Measurements from ENCODE around the gene ITGB5. TPM values are rescaled to one million over a fixed set of nuclear protein-coding genes. Genes with fewer than 3 reads are reported as not detected.

The ITGB5 gene
- total and polyA plus RNA-seq, 4 experiments from 2014 or later = 0.94 to 5.4 (median 3.4) TPM; not detected in 1

DNA sequence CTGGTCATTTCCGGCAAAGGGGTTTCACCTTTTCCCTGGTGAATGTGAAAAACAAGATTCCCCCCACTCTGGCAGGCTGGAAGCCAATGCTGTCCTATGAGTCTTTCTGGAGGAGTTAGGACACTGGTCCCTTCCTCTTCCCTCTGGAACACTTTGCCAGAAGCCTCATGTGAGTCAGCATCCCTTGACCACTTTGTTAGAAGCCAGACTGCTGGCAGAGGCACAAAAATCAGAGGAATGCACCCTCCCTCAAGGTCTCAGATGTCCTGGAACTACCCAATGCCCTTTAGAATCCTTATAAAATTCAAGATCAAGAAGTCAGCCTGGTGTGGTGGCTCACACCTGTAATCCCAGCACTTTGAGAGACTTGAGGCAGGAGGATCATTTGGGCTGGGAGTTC, 26.6 kb downstream of the ITGB5 start:
- Mint-ChIP-seq H3K4me3 (no peak overlapping the region), H3K36me3 (no peaks in the 10 kb centered on the region), H3K27me3 (peaks cover 5 to 8% of the 10 kb centered on the region in 2 donors), H3K4me1 (no peaks in the 10 kb centered on the region), H3K27ac (no peak overlapping the region), H3K9me3 (no peaks in the 10 kb centered on the region)
- H3K4me3 ChIP-seq (ENCODE audit: low read length in 2 of 2) = no peak overlapping the region
- H3K4me1 ChIP-seq (ENCODE audit: insufficient read depth, low read length) = no peaks in the 10 kb centered on the region
- no peaks in the 10 kb centered on the region for H3K27me3 ChIP-seq (ENCODE audit: insufficient read depth, low read length)
- H3K9me3 ChIP-seq (ENCODE audit: control insufficient read depth in 1 of 2, low read length in 2 of 2) = no peaks in the 10 kb centered on the region
- no peak for DNase-seq
- ChIA-PET CTCF (ENCODE audit: partially characterized antibody) (no interaction called here), POLR2A (ENCODE audit: partially characterized antibody) (no interaction called here)
- intact Hi-C loops (cut with micrococcal nuclease) = no loop called here
- H3K36me3 ChIP-seq (ENCODE audit: insufficient read depth, low read length) = no peaks in the 10 kb centered on the region
- no peak overlapping the region for H3K27ac ChIP-seq (ENCODE audit: low read depth, low read length)

DNA sequence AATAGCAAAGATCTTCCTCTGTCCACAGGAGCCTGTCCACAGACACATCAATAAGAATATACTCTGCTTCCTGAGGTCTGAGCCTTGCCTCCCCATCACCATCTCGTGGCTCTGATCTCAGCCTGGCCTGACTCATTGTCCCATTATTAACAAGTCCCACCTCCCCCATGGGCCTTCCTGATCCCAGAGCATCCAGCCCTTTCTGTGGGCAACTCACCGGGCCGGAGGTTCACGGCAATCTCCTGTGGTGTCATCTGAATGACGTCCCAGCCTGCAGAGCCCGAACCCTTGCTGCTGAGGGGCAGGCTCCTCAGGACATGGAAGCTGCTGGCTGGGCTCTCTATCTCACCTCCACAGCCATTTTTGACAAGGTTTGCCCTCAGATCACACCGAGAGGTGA, 28.1 kb downstream of the ITGB5 start:
- CTCF ChIA-PET (ENCODE audit: partially characterized antibody) = interaction anchor here (0.8 kb wide), 1 partner anchor 18 kb away, joined by 3 read pairs; no protein-coding TSS in a partner anchor
- Mint-ChIP-seq H3K27ac (no peak overlapping the region), H3K4me3 (no peak overlapping the region), H3K36me3 (no peaks in the 10 kb centered on the region), H3K9me3 (no peaks in the 10 kb centered on the region), H3K4me1 (no peaks in the 10 kb centered on the region), H3K27me3 (peaks cover 5 to 8% of the 10 kb centered on the region in 2 donors)
- no peak overlapping the region for H3K27ac ChIP-seq (ENCODE audit: low read depth, low read length)
- no peaks in the 10 kb centered on the region for H3K9me3 ChIP-seq (ENCODE audit: control insufficient read depth in 1 of 2, low read length in 2 of 2)
- no peak overlapping the region for H3K4me3 ChIP-seq (ENCODE audit: low read length in 2 of 2)
- H3K27me3 ChIP-seq (ENCODE audit: insufficient read depth, low read length) = peaks cover 3% of the 10 kb centered on the region
- no peak for DNase-seq
- H3K36me3 ChIP-seq (ENCODE audit: insufficient read depth, low read length) = no peaks in the 10 kb centered on the region
- POLR2A ChIA-PET (ENCODE audit: partially characterized antibody) = no interaction called here
- H3K4me1 ChIP-seq (ENCODE audit: insufficient read depth, low read length) = no peaks in the 10 kb centered on the region
- intact Hi-C loops (cut with micrococcal nuclease) = no loop called here

DNA sequence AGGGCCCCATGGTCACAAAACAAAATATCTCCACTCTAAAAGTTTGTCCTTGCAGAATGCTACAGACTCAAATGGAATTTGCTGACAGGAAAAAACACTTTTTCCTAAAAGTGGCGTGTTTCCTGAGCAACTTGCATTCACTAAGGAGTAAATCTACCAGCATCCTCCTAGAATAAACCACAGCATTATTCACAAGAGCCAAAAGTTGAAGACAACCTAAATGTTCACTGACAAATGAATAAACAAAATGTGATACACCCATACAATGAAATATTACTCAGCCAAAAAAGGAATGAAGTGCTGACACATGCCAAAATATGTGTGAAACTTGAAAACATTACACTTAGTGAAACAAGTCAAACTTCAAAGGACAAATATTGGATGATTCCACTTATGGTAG, 28.9 kb downstream of the ITGB5 start:
- Histone ChIP-seq H3K27ac (ENCODE audit: low read depth, low read length) (no peak overlapping the region), H3K9me3 (ENCODE audit: control insufficient read depth in 1 of 2, low read length in 2 of 2) (no peaks in the 10 kb centered on the region), H3K4me1 (ENCODE audit: insufficient read depth, low read length) (no peaks in the 10 kb centered on the region), H3K27me3 (ENCODE audit: insufficient read depth, low read length) (peaks cover 3% of the 10 kb centered on the region), H3K36me3 (ENCODE audit: insufficient read depth, low read length) (no peaks in the 10 kb centered on the region), H3K4me3 (ENCODE audit: low read length in 2 of 2) (no peak overlapping the region)
- DNase-seq = no peak
- H3K36me3 Mint-ChIP-seq = no peaks in the 10 kb centered on the region
- no peak overlapping the region for H3K27ac Mint-ChIP-seq
- H3K27me3 Mint-ChIP-seq = peaks cover 5 to 8% of the 10 kb centered on the region in 2 donors
- ChIA-PET POLR2A (ENCODE audit: partially characterized antibody) (no interaction called here), CTCF (ENCODE audit: partially characterized antibody) (no interaction called here)
- no peak overlapping the region for H3K4me3 Mint-ChIP-seq
- intact Hi-C loops (cut with micrococcal nuclease) = no loop called here
- H3K9me3 Mint-ChIP-seq = no peaks in the 10 kb centered on the region
- H3K4me1 Mint-ChIP-seq = no peaks in the 10 kb centered on the region

DNA sequence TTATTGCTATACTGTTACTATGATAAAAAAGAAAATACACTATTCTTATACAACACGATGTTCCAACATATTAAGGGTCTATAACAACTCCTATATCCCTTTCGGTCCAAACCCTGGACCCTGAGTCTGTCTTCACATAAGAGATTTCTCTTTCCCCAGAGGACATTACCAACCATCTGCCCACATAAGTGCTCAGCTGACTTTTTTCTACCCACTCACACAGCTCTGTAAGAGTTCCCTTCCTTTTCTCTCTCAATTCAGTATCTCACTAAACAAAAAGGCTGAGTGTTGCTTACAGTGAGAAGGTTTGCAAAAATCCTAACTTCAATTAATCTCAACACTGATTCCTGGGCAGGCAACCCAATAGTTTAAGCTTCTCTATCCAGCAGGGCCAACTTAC, 30.5 kb downstream of the ITGB5 start:
- Mint-ChIP-seq H3K4me1 (no peaks in the 10 kb centered on the region), H3K27me3 (peaks cover 7 to 10% of the 10 kb centered on the region in 2 donors), H3K36me3 (no peaks in the 10 kb centered on the region), H3K27ac (no peak overlapping the region), H3K9me3 (no peaks in the 10 kb centered on the region), H3K4me3 (no peak overlapping the region)
- H3K4me1 ChIP-seq (ENCODE audit: insufficient read depth, low read length) = no peaks in the 10 kb centered on the region
- intact Hi-C loops (cut with micrococcal nuclease) = no loop called here
- H3K36me3 ChIP-seq (ENCODE audit: insufficient read depth, low read length) = no peaks in the 10 kb centered on the region
- H3K27ac ChIP-seq (ENCODE audit: low read depth, low read length) = no peak overlapping the region
- POLR2A ChIA-PET (ENCODE audit: partially characterized antibody) = interaction anchor here (1.4 kb wide), 1 partner anchor 21 kb away, joined by 3 read pairs; no protein-coding TSS in a partner anchor
- H3K9me3 ChIP-seq (ENCODE audit: control insufficient read depth in 1 of 2, low read length in 2 of 2) = no peaks in the 10 kb centered on the region
- CTCF ChIA-PET (ENCODE audit: partially characterized antibody) = interaction anchor here (1.2 kb wide), 1 partner anchor 96 kb away, joined by 4 read pairs; no protein-coding TSS in a partner anchor
- H3K4me3 ChIP-seq (ENCODE audit: low read length in 2 of 2) = no peak overlapping the region
- peaks cover 3% of the 10 kb centered on the region for H3K27me3 ChIP-seq (ENCODE audit: insufficient read depth, low read length)
- DNase-seq = no peak

DNA sequence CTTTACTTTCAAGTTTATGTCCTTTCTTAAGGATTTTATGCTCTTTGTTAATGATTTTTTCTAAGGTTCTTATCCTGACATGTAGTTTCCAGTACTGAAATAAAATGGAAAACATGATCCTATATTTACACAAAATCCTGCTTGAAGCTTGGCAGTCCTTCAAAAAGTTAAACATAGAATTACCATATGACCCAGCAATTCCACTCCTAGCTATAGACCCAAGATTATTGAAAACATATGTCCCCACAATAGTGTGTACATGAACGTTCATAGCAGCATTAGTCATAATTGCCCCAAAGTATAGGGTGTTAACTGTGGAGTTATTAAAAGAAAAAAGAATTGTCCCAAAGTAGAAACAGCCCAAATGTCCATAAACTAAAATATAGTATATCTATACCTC, 33.2 kb downstream of the ITGB5 start:
- peaks cover 3% of the 10 kb centered on the region for H3K27me3 ChIP-seq (ENCODE audit: insufficient read depth, low read length)
- DNase-seq = no peak
- no peaks in the 10 kb centered on the region for H3K9me3 ChIP-seq (ENCODE audit: control insufficient read depth in 1 of 2, low read length in 2 of 2)
- H3K36me3 Mint-ChIP-seq = no peaks in the 10 kb centered on the region
- intact Hi-C loops (cut with micrococcal nuclease) = no loop called here
- H3K4me3 Mint-ChIP-seq = no peak overlapping the region
- H3K4me1 Mint-ChIP-seq = no peaks in the 10 kb centered on the region
- H3K27ac ChIP-seq (ENCODE audit: low read depth, low read length) = no peak overlapping the region
- H3K9me3 Mint-ChIP-seq = no peaks in the 10 kb centered on the region
- peak overlapping the region in 1 of 7 donors; percentile 42 for H3K27ac Mint-ChIP-seq
- no peaks in the 10 kb centered on the region for H3K4me1 ChIP-seq (ENCODE audit: insufficient read depth, low read length)
- no peak overlapping the region for H3K4me3 ChIP-seq (ENCODE audit: low read length in 2 of 2)
- H3K27me3 Mint-ChIP-seq = peaks cover 4 to 6% of the 10 kb centered on the region in 2 donors
- CTCF ChIA-PET (ENCODE audit: partially characterized antibody) = interaction anchor here (0.7 to 1.0 kb wide), 2 partner anchors 9 to 47 kb away, joined by 3 to 4 read pairs; no protein-coding TSS in a partner anchor
- no peaks in the 10 kb centered on the region for H3K36me3 ChIP-seq (ENCODE audit: insufficient read depth, low read length)
- POLR2A ChIA-PET (ENCODE audit: partially characterized antibody) = no interaction called here

DNA sequence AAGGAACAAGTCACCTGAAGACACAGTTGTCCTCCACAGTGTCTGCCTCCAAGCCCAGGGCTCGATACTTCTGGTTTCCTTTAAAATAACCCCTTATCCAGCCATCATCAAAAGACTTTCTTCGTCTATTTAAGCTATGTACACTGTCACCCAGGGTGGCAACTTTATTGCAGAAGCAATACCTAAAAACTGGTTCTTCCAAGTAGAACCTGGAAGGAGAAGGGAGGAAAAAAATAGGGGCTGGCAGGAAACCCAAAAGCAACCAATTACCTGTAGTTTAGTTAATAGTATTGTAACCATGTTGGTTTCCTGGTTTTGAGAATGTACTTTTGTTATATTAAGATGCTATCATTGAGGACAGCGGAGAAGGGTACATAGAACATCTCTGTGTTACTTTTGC, 33.7 kb downstream of the ITGB5 start:
- Histone ChIP-seq H3K9me3 (ENCODE audit: control insufficient read depth in 1 of 2, low read length in 2 of 2) (no peaks in the 10 kb centered on the region), H3K4me3 (ENCODE audit: low read length in 2 of 2) (no peak overlapping the region), H3K27me3 (ENCODE audit: insufficient read depth, low read length) (peaks cover 3% of the 10 kb centered on the region), H3K4me1 (ENCODE audit: insufficient read depth, low read length) (no peaks in the 10 kb centered on the region), H3K36me3 (ENCODE audit: insufficient read depth, low read length) (no peaks in the 10 kb centered on the region), H3K27ac (ENCODE audit: low read depth, low read length) (no peak overlapping the region)
- Mint-ChIP-seq H3K27ac (no peak overlapping the region), H3K9me3 (no peaks in the 10 kb centered on the region), H3K4me3 (no peak overlapping the region), H3K4me1 (no peaks in the 10 kb centered on the region), H3K27me3 (peaks cover 4 to 5% of the 10 kb centered on the region in 2 donors), H3K36me3 (no peaks in the 10 kb centered on the region)
- POLR2A ChIA-PET (ENCODE audit: partially characterized antibody) = no interaction called here
- CTCF ChIA-PET (ENCODE audit: partially characterized antibody) = interaction anchor here (0.7 to 1.0 kb wide), 2 partner anchors 10 to 48 kb away, joined by 3 to 4 read pairs; no protein-coding TSS in a partner anchor
- intact Hi-C loops (cut with micrococcal nuclease) = no loop called here
- no peak for DNase-seq

DNA sequence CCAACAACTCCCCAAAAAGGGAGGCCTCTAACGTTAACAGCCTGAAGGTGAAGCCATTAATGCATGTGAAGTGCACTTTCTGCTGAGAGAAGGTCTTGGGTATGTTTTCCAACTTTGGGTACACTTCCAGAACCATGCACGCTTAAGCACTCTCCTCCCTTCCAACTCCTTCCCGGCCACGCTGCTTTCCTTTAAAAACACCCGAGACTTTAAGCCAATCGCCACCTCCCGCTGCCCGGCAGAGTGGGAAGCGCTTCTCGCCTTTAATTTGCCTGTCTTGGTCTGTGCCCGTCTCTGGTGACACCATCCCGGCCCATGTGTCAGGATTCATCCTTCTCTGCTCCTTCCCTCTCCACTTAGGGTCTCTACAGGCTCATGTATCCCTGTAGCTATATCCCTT, 35.3 kb downstream of the ITGB5 start:
- Mint-ChIP-seq H3K9me3 (no peaks in the 10 kb centered on the region), H3K4me3 (no peak overlapping the region), H3K27me3 (peaks cover 4 to 5% of the 10 kb centered on the region in 2 donors), H3K27ac (no peak overlapping the region), H3K4me1 (no peaks in the 10 kb centered on the region), H3K36me3 (no peaks in the 10 kb centered on the region)
- intact Hi-C loops (cut with micrococcal nuclease) = no loop called here
- ChIA-PET POLR2A (ENCODE audit: partially characterized antibody) (no interaction called here), CTCF (ENCODE audit: partially characterized antibody) (no interaction called here)
- Histone ChIP-seq H3K4me3 (ENCODE audit: low read length in 2 of 2) (no peak overlapping the region), H3K9me3 (ENCODE audit: control insufficient read depth in 1 of 2, low read length in 2 of 2) (no peaks in the 10 kb centered on the region), H3K27ac (ENCODE audit: low read depth, low read length) (no peak overlapping the region), H3K4me1 (ENCODE audit: insufficient read depth, low read length) (no peaks in the 10 kb centered on the region), H3K36me3 (ENCODE audit: insufficient read depth, low read length) (no peaks in the 10 kb centered on the region), H3K27me3 (ENCODE audit: insufficient read depth, low read length) (peaks cover 3% of the 10 kb centered on the region)
- no peak for DNase-seq

DNA sequence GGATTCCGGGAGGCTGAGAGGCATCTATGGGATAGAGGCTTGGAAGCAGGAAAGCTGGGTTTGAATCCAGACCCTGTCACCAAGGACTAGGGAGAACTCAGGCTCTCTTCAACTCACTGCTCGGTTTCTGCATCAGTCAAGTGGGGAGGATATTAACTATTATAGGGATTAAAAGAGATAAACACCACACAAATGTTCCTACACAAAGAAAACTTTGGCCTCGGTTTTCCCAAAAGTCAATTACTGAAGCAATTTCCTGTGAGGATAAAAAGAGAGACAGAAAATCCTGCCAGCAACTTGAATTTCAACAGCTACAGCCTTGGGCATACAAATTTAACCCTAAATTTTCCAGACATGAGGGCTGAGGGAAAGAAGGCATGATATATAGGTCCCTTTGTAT, 36.0 kb downstream of the ITGB5 start:
- H3K27ac Mint-ChIP-seq = peak overlapping the region in 1 of 7 donors; percentile 17
- no peaks in the 10 kb centered on the region for H3K36me3 Mint-ChIP-seq
- Histone ChIP-seq H3K36me3 (ENCODE audit: insufficient read depth, low read length) (no peaks in the 10 kb centered on the region), H3K4me3 (ENCODE audit: low read length in 2 of 2) (no peak overlapping the region), H3K27me3 (ENCODE audit: insufficient read depth, low read length) (peaks cover 3% of the 10 kb centered on the region), H3K27ac (ENCODE audit: low read depth, low read length) (no peak overlapping the region), H3K4me1 (ENCODE audit: insufficient read depth, low read length) (no peaks in the 10 kb centered on the region), H3K9me3 (ENCODE audit: control insufficient read depth in 1 of 2, low read length in 2 of 2) (no peaks in the 10 kb centered on the region)
- intact Hi-C loops (cut with micrococcal nuclease) = no loop called here
- no peaks in the 10 kb centered on the region for H3K4me1 Mint-ChIP-seq
- no peaks in the 10 kb centered on the region for H3K9me3 Mint-ChIP-seq
- ChIA-PET CTCF (ENCODE audit: partially characterized antibody) (no interaction called here), POLR2A (ENCODE audit: partially characterized antibody) (no interaction called here)
- DNase-seq = no peak
- H3K4me3 Mint-ChIP-seq = no peak overlapping the region
- H3K27me3 Mint-ChIP-seq = peaks cover 4 to 5% of the 10 kb centered on the region in 2 donors

Data from CD4-positive, alpha-beta memory T cell (primary cell).